D721Med (cell line): ENCODE data around the gene MAP4.
"Not testable (repeated sequence)": the region's sequence is repeated elsewhere in the genome, so short reads cannot be mapped to it uniquely, and the experiment has no call there.

Experiments used
- DNase-seq: peaks from one replicate; pipeline ENCODE4 v3.0.0; 2011; ENCODE audit warnings: low spot score; ENCODE audit not compliant: insufficient read length
- FAIRE-seq: peaks from 2 replicates; lab custom pipeline; 2011; peaks lifted over from hg19 to GRCh38; lab: Jason Lieb, UNC
- TF ChIP-seq, protein P1 (sequence below): IDR thresholded peaks from 2 replicates; pipeline ENCODE4 v1.5.1; 2012; ENCODE audit warnings: mild to moderate bottlenecking, control low read depth; ENCODE audit not compliant: insufficient read depth; ENCODE audit errors: missing control alignments

MAP4 gene, protein sequence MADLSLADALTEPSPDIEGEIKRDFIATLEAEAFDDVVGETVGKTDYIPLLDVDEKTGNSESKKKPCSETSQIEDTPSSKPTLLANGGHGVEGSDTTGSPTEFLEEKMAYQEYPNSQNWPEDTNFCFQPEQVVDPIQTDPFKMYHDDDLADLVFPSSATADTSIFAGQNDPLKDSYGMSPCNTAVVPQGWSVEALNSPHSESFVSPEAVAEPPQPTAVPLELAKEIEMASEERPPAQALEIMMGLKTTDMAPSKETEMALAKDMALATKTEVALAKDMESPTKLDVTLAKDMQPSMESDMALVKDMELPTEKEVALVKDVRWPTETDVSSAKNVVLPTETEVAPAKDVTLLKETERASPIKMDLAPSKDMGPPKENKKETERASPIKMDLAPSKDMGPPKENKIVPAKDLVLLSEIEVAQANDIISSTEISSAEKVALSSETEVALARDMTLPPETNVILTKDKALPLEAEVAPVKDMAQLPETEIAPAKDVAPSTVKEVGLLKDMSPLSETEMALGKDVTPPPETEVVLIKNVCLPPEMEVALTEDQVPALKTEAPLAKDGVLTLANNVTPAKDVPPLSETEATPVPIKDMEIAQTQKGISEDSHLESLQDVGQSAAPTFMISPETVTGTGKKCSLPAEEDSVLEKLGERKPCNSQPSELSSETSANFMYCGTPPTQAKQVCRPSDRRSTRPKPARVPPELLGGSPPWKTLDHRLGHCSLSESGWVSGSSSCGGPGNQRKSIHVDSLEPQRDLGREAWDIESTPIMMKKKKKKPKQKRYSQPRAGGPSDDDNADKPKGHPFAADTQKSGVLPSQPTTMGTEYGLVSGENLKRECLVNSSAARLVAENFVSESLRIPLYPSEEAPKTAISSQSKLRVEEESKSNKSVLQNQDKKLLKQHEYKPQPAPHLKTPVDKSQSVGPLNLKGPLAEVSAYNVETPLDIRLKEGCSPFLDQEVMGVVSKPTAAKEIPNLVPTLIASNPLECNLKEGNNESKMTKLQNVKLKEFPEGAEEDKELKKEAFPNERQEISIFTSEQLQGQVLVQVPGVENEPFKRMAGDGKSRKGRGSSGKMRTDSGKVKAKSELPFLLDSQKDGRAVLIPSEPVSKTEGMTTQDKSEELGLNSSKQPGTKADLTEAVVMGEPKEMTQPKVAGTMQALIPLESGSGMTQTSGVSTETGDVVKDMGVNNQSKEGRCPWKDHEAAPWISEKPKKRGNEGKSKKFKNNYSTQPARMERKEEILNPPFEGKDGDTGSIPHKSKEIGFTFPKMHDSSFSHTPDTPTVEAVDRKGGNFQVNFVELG (N-terminal part only)

DNA sequence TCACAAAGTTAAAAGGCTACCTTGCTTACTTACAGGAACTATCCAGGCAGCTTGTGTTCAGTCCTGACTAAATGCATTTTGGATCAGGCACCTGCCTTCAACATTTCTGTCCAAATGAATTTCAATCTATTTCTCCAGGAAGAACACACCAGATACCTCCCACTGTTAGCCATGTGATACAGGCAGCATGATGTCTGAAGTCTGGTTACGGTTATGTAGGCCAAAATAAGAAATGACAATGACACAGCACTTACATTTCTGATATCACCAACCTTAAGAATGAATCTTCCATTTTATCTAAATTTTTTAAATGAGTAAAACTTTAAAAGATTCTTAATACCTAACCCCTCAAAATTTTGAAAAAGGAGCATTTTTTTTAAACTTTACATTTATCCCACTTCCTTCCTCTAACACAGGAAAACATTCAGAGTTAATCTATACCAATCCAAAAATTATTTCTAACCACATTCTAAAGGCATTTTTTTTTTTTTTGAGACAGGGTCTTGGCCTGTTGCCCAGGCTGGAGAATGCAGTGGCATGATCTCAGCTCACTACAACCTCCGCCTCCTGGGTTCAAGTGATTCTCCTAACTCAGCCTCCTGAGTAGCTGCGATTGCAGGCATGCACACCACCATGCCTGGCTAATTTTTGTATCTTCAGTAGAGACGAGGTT is at the start of gene MAP4:
TSS of gene MAP4 (minus strand) at position 116 of the 673 bp plus-strand sequence. CDS start 17,556 bp downstream, outside the sequence.
- TF ChIP-seq, protein P1, sequence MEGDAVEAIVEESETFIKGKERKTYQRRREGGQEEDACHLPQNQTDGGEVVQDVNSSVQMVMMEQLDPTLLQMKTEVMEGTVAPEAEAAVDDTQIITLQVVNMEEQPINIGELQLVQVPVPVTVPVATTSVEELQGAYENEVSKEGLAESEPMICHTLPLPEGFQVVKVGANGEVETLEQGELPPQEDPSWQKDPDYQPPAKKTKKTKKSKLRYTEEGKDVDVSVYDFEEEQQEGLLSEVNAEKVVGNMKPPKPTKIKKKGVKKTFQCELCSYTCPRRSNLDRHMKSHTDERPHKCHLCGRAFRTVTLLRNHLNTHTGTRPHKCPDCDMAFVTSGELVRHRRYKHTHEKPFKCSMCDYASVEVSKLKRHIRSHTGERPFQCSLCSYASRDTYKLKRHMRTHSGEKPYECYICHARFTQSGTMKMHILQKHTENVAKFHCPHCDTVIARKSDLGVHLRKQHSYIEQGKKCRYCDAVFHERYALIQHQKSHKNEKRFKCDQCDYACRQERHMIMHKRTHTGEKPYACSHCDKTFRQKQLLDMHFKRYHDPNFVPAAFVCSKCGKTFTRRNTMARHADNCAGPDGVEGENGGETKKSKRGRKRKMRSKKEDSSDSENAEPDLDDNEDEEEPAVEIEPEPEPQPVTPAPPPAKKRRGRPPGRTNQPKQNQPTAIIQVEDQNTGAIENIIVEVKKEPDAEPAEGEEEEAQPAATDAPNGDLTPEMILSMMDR = no peak
- FAIRE-seq = no peak

DNA sequence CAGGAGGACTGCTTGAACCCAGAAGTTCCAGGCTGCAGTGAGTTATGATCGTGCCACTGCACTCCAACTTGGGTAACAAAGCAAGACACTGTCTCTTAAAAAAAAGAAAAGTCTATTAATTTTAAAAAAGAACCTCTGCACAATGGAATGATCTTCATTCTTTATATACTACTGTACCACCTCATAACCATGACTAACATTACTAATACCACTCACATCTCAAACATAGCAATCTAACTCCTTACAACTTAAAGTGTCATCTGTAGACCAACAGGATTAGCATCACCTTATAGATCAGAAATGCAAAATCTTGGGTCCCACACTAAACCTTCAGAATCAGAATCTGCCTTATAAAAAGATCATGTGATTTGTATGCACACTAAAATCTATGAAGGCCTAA is 48.8 kb upstream of the MAP4 start:
- FAIRE-seq (no peak), DNase-seq (no peak)
- TF ChIP-seq, protein P1 = no peak

More for the DNA sequence above, at the start of gene MAP4:
- no peak for DNase-seq

DNA sequence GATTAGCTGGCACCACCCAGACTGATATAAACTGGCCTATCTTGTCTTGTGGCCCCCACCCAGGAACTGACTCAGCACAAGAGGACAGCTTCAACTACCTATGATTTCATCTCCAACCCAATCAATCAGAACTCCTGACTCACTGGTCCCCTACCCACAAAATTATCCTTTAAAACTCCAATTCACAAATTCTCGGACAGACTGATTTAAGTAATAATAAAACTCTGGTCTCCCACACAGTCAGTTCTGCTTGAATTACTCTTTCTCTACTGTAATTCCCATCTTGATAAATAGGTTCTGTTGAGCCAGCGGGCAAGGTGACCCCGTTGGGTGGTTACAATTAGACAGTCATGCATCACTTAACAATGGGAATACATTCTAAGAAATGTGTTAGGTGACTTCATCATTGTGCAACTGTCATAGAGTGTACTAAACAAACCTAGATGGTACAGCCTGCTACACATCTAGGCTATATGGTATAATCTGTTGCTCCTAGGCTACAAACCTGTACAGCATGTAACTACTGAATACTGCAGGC is 48.1 kb upstream of the MAP4 start:
- TF ChIP-seq, protein P1 = no peak
- no peak for DNase-seq
- no peak for FAIRE-seq

DNA sequence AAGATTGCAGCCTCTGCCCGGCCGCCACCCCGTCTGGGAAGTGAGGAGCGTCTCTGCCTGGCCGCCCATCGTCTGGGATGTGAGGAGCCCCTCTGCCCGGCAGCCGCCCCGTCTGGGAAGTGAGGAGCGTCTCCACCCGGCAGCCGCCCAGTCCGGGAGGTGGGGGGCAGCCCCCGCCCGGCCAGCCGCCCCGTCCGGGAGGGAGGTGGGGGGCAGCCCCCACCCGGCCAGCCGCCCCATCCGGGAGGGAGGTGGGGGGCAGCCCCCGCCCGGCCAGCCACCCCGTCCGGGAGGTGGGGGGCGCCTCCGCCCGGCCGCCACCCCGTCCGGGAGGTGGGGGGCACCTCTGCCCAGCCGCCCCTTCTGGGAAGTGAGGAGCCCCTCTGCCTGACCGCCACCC is 45.4 kb upstream of the MAP4 start:
- not testable (repeated sequence) for DNase-seq, FAIRE-seq

DNA sequence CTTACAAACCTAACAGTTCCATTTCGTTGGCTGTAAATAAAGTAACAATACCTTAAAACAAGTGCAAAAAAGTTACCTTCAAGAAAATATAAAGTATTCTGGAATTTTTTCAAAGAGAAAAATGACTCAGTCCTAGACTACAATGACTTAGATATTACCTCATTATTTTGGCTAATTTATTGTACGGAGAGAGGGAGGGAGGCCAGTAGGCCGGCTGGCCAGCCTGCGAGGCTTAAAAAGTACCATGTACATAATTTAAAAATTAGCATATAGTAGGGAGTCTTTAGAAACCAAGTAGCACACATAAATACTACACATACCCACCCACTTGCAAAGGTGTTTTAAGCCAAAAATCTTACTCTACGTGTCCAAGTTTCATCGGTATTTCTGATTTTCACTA is 41.9 kb upstream of the MAP4 start:
- FAIRE-seq (no peak), DNase-seq (no peak)
- TF ChIP-seq, protein P1 = no peak

DNA sequence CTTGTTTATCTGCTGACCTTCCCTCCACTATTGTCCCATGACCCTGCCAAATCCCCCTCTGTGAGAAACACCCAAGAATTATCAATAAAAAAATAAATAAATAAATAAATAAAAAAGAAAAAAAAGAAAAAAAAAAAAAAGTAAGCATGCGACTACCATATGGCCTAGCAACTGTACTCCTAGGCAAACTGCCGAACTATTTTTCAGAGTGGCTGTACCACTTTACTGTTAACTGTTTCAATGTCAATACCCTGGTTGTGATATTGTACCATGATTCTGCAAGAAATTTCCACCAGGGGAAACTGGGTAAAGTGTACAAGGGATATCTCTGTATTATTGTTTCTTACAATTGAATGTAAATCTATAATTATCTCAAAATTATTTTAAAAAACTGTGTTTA is 41.3 kb upstream of the MAP4 start:
- FAIRE-seq = no peak
- TF ChIP-seq, protein P1 = no peak

More for the DNA sequence above, 41.3 kb upstream of the MAP4 start:
- DNase-seq = no peak
